AG08395 (cell line): ENCODE results near the gene TRAFD1.
"Not testable (repeated sequence)": the region's sequence is repeated elsewhere in the genome, so short reads cannot be mapped to it uniquely, and the experiment has no call there.

ENCODE experiments used
- DNase-seq: peaks from one replicate; pipeline ENCODE4 v3.0.0; 2012; ENCODE audit warnings: mixed read lengths, low spot score

Gene TRAFD1

GRCh38 chr12:112125250-112125999 lies at the start of gene TRAFD1:
Gene TRAFD1 (plus strand): TSS chr12:112125560. CDS start chr12:112130523, 4,963 bp downstream.
- peak; percentile 99 for DNase-seq

DNA sequence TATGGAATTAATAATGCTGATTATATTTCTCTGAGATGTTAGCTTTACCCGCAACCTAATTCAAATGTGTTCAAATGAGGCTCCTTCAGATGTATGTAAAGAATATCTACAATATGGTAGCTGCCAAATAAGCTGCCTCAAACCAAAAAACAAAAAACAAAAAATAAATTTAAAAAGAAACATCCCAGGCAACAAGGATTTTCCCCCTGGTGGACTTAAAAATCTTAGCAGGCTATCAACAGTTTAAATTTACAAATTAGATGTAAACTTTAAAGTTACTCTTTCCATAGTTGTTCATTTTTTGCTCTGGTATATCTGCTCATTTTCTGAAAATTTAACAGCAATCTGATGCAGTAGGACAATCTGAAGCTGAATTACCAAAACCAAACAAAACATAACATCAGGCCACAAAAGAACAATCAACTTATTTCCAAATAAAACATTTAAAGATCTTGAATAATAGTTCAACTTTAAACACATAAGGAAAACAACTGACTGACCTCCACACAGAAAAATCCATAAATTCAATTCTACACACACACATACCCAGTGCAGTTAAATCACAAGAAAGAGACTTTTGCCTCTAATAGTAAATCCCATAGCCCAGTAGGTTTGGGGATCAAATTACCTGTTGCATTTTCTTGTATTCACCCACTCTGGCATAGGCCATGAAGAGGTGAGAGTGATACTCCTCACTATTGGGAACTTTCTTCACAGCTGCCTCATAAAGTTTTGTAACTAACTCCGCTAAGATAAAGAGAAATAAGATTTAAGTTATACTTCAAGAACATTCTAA lies 38.1 kb upstream of the TRAFD1 start:
- DNase-seq, result no peak

DNA sequence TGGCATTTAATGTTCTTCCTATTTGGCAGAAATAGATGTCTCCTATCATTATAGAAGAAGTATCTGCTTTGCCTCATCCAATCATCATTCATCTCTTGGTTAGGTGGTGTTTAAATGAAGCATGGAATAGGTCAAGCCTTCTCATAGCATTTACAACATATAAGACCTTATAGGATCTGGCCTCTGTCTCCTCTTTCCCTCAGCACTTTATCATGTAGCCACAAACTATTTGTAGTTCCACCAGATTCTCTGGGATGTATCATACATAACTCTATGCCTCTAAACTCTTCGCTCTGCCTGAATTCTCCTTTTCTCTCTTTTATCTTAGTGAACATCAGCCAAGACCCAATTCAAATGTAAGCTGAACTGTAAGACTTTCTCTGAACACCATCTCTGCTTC lies 37.5 kb upstream of the TRAFD1 start:
- no peak for DNase-seq

- no peak for DNase-seq
Measured at GRCh38 chr12:112091563-112091962, 33.8 kb upstream of the TRAFD1 start.

GRCh38 chr12:112096070-112096469 lies 29.3 kb upstream of the TRAFD1 start:
- no peak for DNase-seq

DNA sequence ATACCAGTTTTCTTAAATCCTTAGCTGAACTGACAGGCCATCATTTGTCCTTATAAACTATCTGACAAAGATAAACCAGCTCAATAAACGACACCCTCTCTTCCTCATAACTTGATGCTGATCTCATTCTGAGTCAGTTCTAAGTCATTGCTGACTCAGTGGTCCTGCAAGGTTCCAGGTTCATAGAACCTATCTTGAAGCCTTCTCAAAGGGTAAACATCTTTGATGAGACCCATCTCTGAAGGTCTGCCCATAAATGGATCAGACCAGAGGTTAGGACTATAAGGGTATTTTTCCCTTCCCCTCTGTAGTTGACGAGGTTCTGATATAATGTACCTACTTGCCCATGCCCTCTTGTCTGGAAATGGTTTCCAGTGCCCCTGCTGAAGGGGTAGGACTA lies 28.7 kb upstream of the TRAFD1 start:
- DNase-seq, result peak; percentile 55

DNA sequence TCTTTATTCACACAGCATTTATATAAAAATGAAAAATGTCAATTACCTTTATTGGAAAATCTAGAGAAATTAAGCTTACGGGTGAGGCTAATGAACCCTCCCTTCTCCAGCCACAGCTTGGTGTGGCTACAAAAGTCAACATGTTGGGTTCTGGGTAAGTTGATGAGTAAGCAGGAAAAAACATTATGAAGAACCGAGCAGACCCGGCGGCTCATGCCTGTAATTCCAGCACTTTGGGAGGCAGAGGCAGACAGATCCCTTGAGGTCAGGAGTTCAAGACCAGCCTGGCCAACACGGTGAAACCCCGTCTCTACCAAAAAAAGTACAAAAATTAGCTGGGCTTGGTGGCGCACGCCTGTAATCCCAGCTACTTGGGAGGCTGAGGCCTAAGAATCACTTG lies 27.7 kb upstream of the TRAFD1 start:
- no peak for DNase-seq

GRCh38 chr12:112100500-112100899 lies 24.9 kb upstream of the TRAFD1 start:
- DNase-seq, result not testable (repeated sequence)

- no peak for DNase-seq
Measured at GRCh38 chr12:112102127-112102526, 23.2 kb upstream of the TRAFD1 start.

GRCh38 chr12:112102746-112103145 lies 22.6 kb upstream of the TRAFD1 start:
- not testable (repeated sequence) for DNase-seq

- DNase-seq, result no peak
Measured at GRCh38 chr12:112103758-112104503, 21.4 kb upstream of the TRAFD1 start.

- DNase-seq, result no peak
Measured at GRCh38 chr12:112105891-112106290, 19.5 kb upstream of the TRAFD1 start.

GRCh38 chr12:112107306-112108201 lies 17.8 kb upstream of the TRAFD1 start:
- DNase-seq, result peak; percentile 8

DNA sequence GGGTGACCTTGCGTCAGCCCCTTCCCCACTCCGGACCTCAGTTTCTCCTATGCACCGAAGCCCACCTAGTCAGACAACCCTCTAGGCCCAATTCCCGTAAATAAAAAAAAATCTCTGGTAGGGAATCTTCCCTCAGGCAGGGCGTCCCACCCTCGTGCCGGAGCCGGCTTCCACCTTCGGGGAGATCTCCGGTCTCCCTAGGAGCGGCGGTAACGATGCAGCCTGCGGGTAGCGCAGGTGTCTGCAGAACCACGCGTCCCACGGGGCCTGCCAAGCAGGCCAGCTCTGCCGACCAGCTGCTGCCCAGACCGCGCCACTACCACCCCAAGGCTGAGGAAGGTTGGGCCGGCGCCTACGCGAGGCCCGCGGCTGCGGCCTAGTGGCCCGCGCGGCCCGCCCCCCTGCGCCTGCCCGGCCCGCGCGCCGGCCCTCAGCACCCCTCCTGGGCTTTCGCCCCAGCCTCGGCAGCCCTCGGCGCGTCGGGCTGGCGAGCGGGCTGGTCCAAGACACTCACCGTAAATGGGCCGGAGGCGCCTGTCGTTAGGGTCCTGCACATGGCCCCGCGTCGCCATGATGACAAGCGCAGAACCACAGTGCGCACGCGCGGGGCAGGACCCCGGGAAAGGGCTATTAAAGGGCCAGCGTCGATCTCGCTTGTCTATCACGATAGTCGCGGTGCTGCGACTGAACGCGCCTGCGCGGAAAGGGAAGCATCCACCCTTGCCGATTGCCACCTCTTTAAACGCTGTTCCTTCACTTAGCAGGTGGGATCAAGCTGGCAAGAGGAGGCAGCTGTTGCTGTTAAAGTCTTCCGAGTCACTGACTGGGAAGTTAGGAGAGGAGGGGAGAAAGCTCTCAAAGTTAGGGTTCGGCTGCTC lies 16.9 kb upstream of the TRAFD1 start, which contains the start of gene NAA25:
TSS of gene NAA25 (minus strand) at position 582 of the 878 bp plus-strand sequence. CDS start at position 572, 10 bp downstream.
- peak; percentile 94 for DNase-seq

DNA sequence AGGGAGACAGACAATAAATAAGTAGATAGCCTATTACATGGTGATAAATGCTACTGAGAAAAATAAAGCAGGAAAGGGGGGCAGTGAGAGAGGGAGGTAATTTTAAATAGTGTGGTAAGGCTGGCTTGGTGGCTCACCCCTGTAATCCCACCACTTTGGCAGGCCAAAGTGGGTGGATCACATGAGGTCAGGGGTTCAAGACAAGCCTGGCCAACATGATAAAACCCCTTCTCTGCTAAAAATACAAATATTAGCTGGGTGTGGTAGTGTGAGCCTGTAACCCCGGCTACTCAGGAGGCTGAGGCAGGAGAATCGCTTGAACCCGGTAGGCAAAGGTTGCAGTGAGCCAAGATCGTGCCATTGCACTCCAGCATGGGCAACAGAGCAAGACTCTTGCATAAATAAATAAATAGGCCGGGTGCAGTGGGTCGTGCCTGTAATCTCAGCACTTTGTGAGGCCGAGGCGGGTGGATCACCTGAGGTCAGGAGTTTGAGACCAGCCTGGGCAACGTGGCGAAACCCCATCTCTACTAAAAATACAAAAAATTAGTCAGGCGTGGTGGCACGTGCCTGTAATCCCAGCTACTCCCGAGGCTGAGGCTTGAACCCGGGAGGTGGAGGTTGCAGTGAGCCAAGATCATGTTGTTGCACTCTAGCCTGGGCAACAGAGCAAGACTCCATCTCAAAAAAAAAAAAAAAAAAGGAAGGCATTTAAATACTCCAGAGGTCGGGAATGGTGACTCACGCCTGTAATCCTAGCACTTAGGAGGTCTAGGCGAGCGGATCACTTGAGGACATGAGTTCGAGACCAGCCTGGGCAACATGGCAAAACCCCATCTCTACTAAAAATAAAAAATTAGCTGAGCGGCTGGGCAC lies 14.3 kb upstream of the TRAFD1 start:
- DNase-seq, result not testable (repeated sequence)

DNA sequence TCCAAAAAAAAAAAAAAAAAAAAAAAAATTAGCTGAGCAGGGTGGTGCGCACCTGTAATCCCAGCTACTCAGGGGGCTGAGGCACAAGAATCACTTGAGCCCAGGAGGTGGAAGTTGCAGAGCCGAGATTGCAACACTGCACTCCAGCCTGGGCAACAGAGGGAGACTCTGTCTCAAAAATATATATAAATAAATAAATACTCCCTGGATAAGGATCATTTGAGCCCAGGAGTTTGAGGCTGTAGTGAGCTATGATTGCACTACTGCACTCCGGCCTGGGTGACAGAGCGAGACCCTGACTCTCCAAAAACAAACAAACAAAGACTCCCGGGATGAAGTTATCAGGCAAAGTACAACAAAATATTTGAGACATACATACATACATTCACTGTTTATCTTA lies 13.4 kb upstream of the TRAFD1 start:
- DNase-seq, result no peak

GRCh38 chr12:112112409-112113133 lies 12.8 kb upstream of the TRAFD1 start:
- no peak for DNase-seq

- no peak for DNase-seq
Measured at GRCh38 chr12:112115259-112116045, 9.9 kb upstream of the TRAFD1 start.
